Transverse colon (tissue), 4 donors: ENCODE results near the gene PTPN3. TPM values are rescaled to one million over a fixed set of nuclear protein-coding genes. Genes with fewer than 3 reads are reported as not detected.
"Not testable (repeated sequence)": the region's sequence is repeated elsewhere in the genome, so short reads cannot be mapped to it uniquely, and the experiment has no call there.

Source experiments
- DNase-seq: peaks from one replicate; pipeline ENCODE4 v3.0.0-alpha.2; 2019
- H3K27ac ChIP-seq, 4 donors: fragments of 200-600 bp; sonication (generic); 2 replicates each; pipeline ENCODE4 v1.5.1; 2016 to 2018; ENCODE audit warnings: inconsistent platforms in 4 of 4
- H3K27me3 ChIP-seq: fragments of 200-600 bp; sonication (generic); 2 replicates; pipeline ENCODE4 v1.5.1; 2017; ENCODE audit warnings: inconsistent platforms
- H3K36me3 ChIP-seq, 4 donors: fragments of 200-600 bp; sonication (generic); 2 replicates each; pipeline ENCODE4 v1.5.1; 2017 to 2019; ENCODE audit warnings: inconsistent platforms in 4 of 4
- H3K4me1 ChIP-seq, 4 donors: fragments of 200-600 bp; sonication (generic); 2 replicates each; pipeline ENCODE4 v1.5.1; 2017 to 2020; ENCODE audit warnings: inconsistent platforms in 4 of 4
- H3K4me3 ChIP-seq, 4 donors: fragments of 200-600 bp; sonication (generic); 1 replicate in 1 of 4; 2 replicates in 3 of 4; pipeline versions ENCODE4 v1.5.1 to v1.6.1; 2017 to 2019; ENCODE audit warnings: inconsistent platforms in 4 of 4
- H3K9me3 ChIP-seq, 2 donors: fragments of 200-600 bp; sonication (generic); 2 replicates each; pipeline ENCODE4 v1.5.1; 2017 to 2019; ENCODE audit warnings: inconsistent platforms in 2 of 2
- EP300 ChIP-seq: sonication (generic); formaldehyde crosslinking; IDR thresholded peaks from one replicate; pipeline ENCODE4 v1.6.1; 2017; ENCODE audit warnings: antibody characterized with exemption, low read depth
- POLR2A ChIP-seq: fragments of 450-650 bp; IDR thresholded peaks from one replicate; pipeline ENCODE4 v1.6.1; 2016; ENCODE audit warnings: antibody characterized with exemption, mild to moderate bottlenecking, moderate library complexity
- POLR2AphosphoS5 ChIP-seq, 3 donors: sonication (generic); formaldehyde crosslinking; IDR thresholded peaks; one replicate each; pipeline ENCODE4 v1.6.1; 2016; ENCODE audit warnings: antibody characterized with exemption in 3 of 3
- WGBS, 2 donors: methylation state at CpG; one replicate each; pipeline ENCODE4 v1.1.5; 2018; ENCODE audit warnings: low coverage in 1 of 2; 5-methylcytosine and 5-hydroxymethylcytosine counted together
- in situ Hi-C, 4 donors: fragments of 200-750 bp; cut with MboI; loops; one replicate each; pipeline versions ENCODE4 v1.15.0 to v1.15.1; 2017; ENCODE audit warnings: low sequenced_read_pairs in 3 of 4, low pct_ligation_motif_present in 1 of 4, low pct_unique_long_range_greater_than_20kb in 1 of 4
- intact Hi-C: fragments of 100-400 bp; cut with DNase I; formaldehyde crosslinking; loops from one replicate; pipeline ENCODE4 v1.15.1; 2023; ENCODE audit warnings: low total_unique reads
- total RNA-seq, 4 donors: library from RNA; depleted of rRNA; stranded (reverse); fragments of >200 nt; gene quantifications; one replicate each; pipeline ENCODE4 v1.1.0, GENCODE V29; 2016
- TF ChIP-seq, protein P1 (sequence below), 5 experiments: fragments of 200-600 bp in 3 of 5; fragments of 450-650 bp in 2 of 5; sonication (generic) in 3 of 5; IDR thresholded peaks; 1 replicate in 2 of 5; 2 replicates in 3 of 5; pipeline ENCODE4 v1.5.1; 2016 to 2017; ENCODE audit warnings: antibody characterized with exemption in 5 of 5, inconsistent platforms in 3 of 5, mild to moderate bottlenecking in 2 of 5, moderate library complexity in 1 of 5

The PTPN3 gene
- total RNA-seq, 4 donors from 2014 or later = 12.7 to 27.0 (median 18.1) TPM

DNA sequence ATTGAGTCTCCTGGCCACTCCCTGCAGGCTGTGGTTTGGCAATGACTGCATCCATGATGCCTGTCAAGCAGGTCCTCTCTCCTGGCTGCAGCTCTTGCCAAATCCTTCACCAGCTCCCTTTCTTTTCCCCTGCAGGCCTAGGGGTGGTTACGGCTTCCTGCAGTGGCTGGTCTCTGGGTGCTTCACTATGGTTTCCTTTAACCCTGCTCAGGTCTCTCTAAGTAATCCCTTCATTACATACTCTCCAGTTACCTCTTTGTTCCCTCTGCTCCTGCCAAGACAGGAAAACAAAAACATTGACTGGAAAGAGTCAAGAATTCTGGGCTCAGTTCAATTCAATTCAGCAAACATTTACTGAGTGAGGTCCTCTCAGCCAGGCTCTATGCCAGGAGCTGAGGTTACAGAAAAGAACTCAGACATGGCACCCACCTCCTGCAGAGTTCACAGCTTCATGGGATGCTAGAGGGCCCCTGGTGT is 19.8 kb upstream of the PTPN3 start:
- TF ChIP-seq, protein P1, sequence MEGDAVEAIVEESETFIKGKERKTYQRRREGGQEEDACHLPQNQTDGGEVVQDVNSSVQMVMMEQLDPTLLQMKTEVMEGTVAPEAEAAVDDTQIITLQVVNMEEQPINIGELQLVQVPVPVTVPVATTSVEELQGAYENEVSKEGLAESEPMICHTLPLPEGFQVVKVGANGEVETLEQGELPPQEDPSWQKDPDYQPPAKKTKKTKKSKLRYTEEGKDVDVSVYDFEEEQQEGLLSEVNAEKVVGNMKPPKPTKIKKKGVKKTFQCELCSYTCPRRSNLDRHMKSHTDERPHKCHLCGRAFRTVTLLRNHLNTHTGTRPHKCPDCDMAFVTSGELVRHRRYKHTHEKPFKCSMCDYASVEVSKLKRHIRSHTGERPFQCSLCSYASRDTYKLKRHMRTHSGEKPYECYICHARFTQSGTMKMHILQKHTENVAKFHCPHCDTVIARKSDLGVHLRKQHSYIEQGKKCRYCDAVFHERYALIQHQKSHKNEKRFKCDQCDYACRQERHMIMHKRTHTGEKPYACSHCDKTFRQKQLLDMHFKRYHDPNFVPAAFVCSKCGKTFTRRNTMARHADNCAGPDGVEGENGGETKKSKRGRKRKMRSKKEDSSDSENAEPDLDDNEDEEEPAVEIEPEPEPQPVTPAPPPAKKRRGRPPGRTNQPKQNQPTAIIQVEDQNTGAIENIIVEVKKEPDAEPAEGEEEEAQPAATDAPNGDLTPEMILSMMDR (IDR thresholded peaks at IDR 0.05) = no peak
- no peak for TF ChIP-seq POLR2AphosphoS5 (IDR thresholded peaks at IDR 0.05)
- TF ChIP-seq POLR2A = no peak
- TF ChIP-seq EP300 = no peak
- Histone ChIP-seq H3K36me3 (no peaks in the 10 kb centered on the region), H3K27ac (no peak overlapping the region), H3K4me3 (no peak overlapping the region), H3K9me3 (no peaks in the 10 kb centered on the region), H3K27me3 (no peaks in the 10 kb centered on the region), H3K4me1 (peaks cover 0 to 3% (median 0%) of the 10 kb centered on the region in 4 donors)
- no peak for DNase-seq
- intact Hi-C loops = no loop called here
- in situ Hi-C loops = no loop called here
- 93% methylated on average over 1 of the region's 1 CpG; no CpG with 5 or more reads in 1 of the 2 donors for WGBS, 2 donors

DNA sequence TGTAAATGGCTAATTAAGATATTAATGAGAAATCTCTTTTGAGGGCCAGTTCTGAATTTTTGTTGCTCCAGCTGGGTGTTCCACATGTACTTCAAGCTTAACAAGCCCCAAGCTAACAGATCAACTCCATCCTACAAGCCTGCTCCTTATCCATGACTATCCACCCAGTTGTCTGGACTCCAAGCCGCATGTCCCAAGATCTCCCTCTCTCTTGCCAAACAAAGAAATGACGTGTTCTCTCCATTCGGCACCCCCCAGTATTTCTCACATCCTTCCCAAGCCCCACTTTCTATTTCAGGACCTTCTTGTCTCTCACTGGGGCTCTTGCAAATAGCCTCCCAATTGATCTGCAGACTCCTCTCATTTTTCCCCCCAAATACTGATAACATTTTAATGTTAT is 15.8 kb upstream of the PTPN3 start:
- Histone ChIP-seq H3K4me3 (no peak overlapping the region), H3K27me3 (no peaks in the 10 kb centered on the region), H3K4me1 (no peaks in the 10 kb centered on the region), H3K27ac (no peak overlapping the region), H3K9me3 (no peaks in the 10 kb centered on the region), H3K36me3 (no peaks in the 10 kb centered on the region)
- in situ Hi-C loops (no loop called here), intact Hi-C loops (no loop called here)
- no peak for DNase-seq
- TF ChIP-seq, protein P1 (IDR thresholded peaks at IDR 0.05) = no peak
- TF ChIP-seq POLR2A (no peak), POLR2AphosphoS5 (IDR thresholded peaks at IDR 0.05) (no peak), EP300 (no peak)
- 80 to 93% methylated on average over 3 of the region's 3 CpGs for WGBS, 2 donors

DNA sequence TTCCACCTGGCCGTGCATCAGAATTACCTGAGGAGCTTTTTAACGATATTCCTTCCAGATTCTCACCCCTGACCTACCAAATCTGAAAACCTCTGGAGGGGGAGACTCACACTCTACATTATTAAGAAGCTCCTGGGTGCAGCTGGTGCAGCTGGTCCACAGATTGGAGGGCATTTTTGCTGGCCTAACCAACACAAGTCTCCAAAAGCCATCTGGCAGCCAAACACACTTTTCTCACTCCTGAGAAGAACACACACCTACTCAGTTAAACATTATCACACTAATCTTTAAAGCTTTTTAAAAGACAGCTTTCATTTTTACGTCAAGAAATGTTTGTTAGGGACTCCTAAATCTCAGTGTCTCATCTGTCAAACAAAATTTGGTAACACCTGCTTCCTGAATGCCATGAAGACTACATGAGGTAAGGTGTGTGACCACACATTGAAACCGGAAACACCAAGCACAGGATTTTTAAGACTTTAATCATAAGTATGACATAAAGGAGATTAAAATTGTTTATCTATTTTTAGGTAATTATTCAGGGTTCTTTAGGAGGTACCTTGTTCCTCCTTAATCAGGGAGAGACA is 14.2 kb upstream of the PTPN3 start:
- Histone ChIP-seq H3K4me3 (no peak overlapping the region), H3K27me3 (no peaks in the 10 kb centered on the region), H3K36me3 (no peaks in the 10 kb centered on the region), H3K4me1 (no peaks in the 10 kb centered on the region), H3K27ac (no peak overlapping the region), H3K9me3 (no peaks in the 10 kb centered on the region)
- in situ Hi-C loops (no loop called here), intact Hi-C loops (no loop called here)
- 47 to 50% methylated on average over 4 of the region's 4 CpGs for WGBS, 2 donors
- DNase-seq = no peak
- TF ChIP-seq POLR2AphosphoS5 (IDR thresholded peaks at IDR 0.05) = no peak
- TF ChIP-seq, protein P1 (IDR thresholded peaks at IDR 0.05) = no peak
- TF ChIP-seq EP300 = no peak
- TF ChIP-seq POLR2A = no peak

DNA sequence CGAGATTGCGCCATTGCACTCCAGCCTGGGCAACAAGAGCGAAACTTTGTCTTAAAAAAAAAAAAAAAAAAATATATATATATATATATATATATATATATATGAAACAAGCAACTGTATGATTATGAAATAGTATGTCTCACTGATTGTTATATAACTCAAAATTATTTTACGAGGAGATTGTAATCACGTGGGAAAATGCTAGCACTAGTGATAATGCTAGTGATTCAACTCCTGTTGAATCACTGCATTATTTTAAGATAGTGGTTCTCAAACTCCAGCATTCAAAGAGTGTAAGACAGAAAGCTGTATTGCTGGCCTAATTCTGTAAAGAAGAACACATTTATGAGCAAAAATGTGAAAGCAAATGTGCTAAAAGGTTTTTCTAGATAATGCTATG is 12.4 kb upstream of the PTPN3 start:
- intact Hi-C loops = no loop called here
- Histone ChIP-seq H3K36me3 (no peaks in the 10 kb centered on the region), H3K9me3 (no peaks in the 10 kb centered on the region), H3K4me3 (no peak overlapping the region), H3K27me3 (no peaks in the 10 kb centered on the region), H3K27ac (no peak overlapping the region), H3K4me1 (no peaks in the 10 kb centered on the region)
- DNase-seq = no peak
- in situ Hi-C loops = no loop called here
- 62 to 69% methylated on average over 2 to 5 of the region's 5 CpGs for WGBS, 2 donors
- no peak for TF ChIP-seq POLR2A
- TF ChIP-seq, protein P1 (IDR thresholded peaks at IDR 0.05) = no peak
- no peak for TF ChIP-seq EP300

DNA sequence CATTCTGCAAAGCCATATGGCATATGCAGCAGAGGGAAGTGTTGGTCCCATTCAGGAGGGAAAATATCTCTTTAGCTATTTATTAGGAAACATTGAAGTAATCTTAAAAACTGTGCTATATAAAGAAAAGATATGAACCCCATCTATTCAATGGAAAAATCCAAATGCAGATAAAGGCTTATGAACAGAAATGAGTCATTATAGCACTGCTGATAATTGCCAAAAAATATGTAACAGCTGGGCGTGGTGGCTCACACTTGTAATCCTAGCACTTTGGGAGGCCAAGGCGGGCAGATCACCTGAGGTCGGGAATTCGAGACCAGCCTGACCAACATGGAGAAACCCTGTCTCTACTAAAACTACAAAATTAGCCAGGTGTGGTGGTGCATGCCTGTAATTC is 11.9 kb upstream of the PTPN3 start:
- H3K9me3 ChIP-seq, H3K4me3 ChIP-seq, in situ Hi-C loops, H3K27me3 ChIP-seq, DNase-seq, H3K27ac ChIP-seq, H3K4me1 ChIP-seq, H3K36me3 ChIP-seq, intact Hi-C loops: not testable (repeated sequence)
- WGBS, 2 donors = 88 to 95% methylated on average over 2 to 4 of the region's 4 CpGs
